Lower leg skin (tissue), 4 donors: ENCODE measurements around the gene CD74. TPM values are rescaled to one million over a fixed set of nuclear protein-coding genes. Genes with fewer than 3 reads are reported as not detected.

Source experiments
- DNase-seq, 2 donors: peaks; one replicate each; pipeline ENCODE4 v3.0.0-alpha.2; 2019; ENCODE audit warnings: low spot score in 2 of 2
- H3K4me3 ChIP-seq: fragments of 200-600 bp; sonication (generic); 2 replicates; pipeline ENCODE4 v1.5.1; 2017; ENCODE audit warnings: mild to moderate bottlenecking, low read depth; ENCODE audit not compliant: poor library complexity, severe bottlenecking
- CTCF ChIP-seq, 3 donors: fragments of 450-650 bp; IDR thresholded peaks; one replicate each; pipeline ENCODE4 v1.5.1; 2016; ENCODE audit warnings: antibody characterized with exemption in 3 of 3, mild to moderate bottlenecking in 3 of 3, moderate library complexity in 2 of 3
- POLR2A ChIP-seq, 2 donors: fragments of 450-650 bp; IDR thresholded peaks; one replicate each; pipeline ENCODE4 v1.6.1; 2016 to 2017; ENCODE audit warnings: antibody characterized with exemption in 2 of 2, mild to moderate bottlenecking in 1 of 2, moderate library complexity in 1 of 2
- WGBS, 2 donors: methylation state at CpG; one replicate each; pipeline ENCODE4 v1.1.5; 2018; 5-methylcytosine and 5-hydroxymethylcytosine counted together
- intact Hi-C: fragments of 100-400 bp; cut with DNase I; formaldehyde crosslinking; loops from one replicate; pipeline ENCODE4 v1.15.0; 2023; ENCODE audit warnings: low total_unique reads
- total RNA-seq, 4 donors: library from RNA; depleted of rRNA; stranded (reverse); fragments of >200 nt; gene quantifications; one replicate each; pipeline ENCODE4 v1.1.0, GENCODE V29; 2016

The CD74 gene
- total RNA-seq, 4 donors from 2014 or later = 500 to 762 (median 613) TPM

- intact Hi-C loops = no loop called here
- no peak overlapping the region for H3K4me3 ChIP-seq
- no peak for TF ChIP-seq CTCF (IDR thresholded peaks at IDR 0.05)
- TF ChIP-seq POLR2A (IDR thresholded peaks at IDR 0.05) = no peak
- WGBS, 2 donors = 82 to 83% methylated on average over 12 of the region's 12 CpGs
- no peak for DNase-seq
Measured at GRCh38 chr5:150400316-150401075, 12.2 kb downstream of the CD74 start.

- intact Hi-C loops = no loop called here
- H3K4me3 ChIP-seq = no peak overlapping the region
- TF ChIP-seq CTCF (IDR thresholded peaks at IDR 0.05) (no peak), POLR2A (IDR thresholded peaks at IDR 0.05) (no peak)
- no peak for DNase-seq
- WGBS, 2 donors = 84 to 86% methylated on average over 11 of the region's 11 CpGs
Measured at GRCh38 chr5:150399524-150400211, 13.0 kb downstream of the CD74 start.

- intact Hi-C loops = no loop called here
- no peak for DNase-seq
- no peak overlapping the region for H3K4me3 ChIP-seq
- 65 to 80% methylated on average over 12 of the region's 12 CpGs for WGBS, 2 donors
- TF ChIP-seq POLR2A (IDR thresholded peaks at IDR 0.05) = no peak
- no peak for TF ChIP-seq CTCF (IDR thresholded peaks at IDR 0.05)
Measured at GRCh38 chr5:150398722-150399523, 13.8 kb downstream of the CD74 start.

GRCh38 chr5:150397782-150398721, 14.7 kb downstream of the CD74 start:
- no peak for DNase-seq
- TF ChIP-seq CTCF (IDR thresholded peaks at IDR 0.05) (no peak), POLR2A (IDR thresholded peaks at IDR 0.05) (no peak)
- no peak overlapping the region for H3K4me3 ChIP-seq
- WGBS, 2 donors = 89 to 92% methylated on average over 13 of the region's 13 CpGs
- intact Hi-C loops = no loop called here

GRCh38 chr5:150397146-150397781, 15.4 kb downstream of the CD74 start:
- TF ChIP-seq POLR2A (IDR thresholded peaks at IDR 0.05) (no peak), CTCF (IDR thresholded peaks at IDR 0.05) (no peak)
- DNase-seq = no peak
- intact Hi-C loops = no loop called here
- WGBS, 2 donors = 90% methylated on average over 14 of the region's 14 CpGs
- no peak overlapping the region for H3K4me3 ChIP-seq
